Heart left ventricle (tissue), 13 donors: ENCODE results near the gene COL10A1.

Experiments used
- POLR2A ChIP-seq, 2 donors: fragments of 450-650 bp; IDR thresholded peaks; one replicate each; pipeline ENCODE4 v1.6.1; 2017; ENCODE audit warnings: antibody characterized with exemption in 2 of 2, mild to moderate bottlenecking in 2 of 2, moderate library complexity in 2 of 2
- TF ChIP-seq, protein P1 (sequence below), 12 donors: fragments of 200-600 bp; sonication (generic) in 4 of 12; IDR thresholded peaks; one replicate each; pipeline versions ENCODE4 v1.5.0 to v1.8.0; 2018 to 2022; ENCODE audit warnings: antibody characterized with exemption in 12 of 12, mild to moderate bottlenecking in 5 of 12
- donor health status: ischemic (EF 13 %, LVEDD 7.1; RV severe dilation, severe dysfunction).
- donor health status: DM: no; HTN: yes; CAD: no.
- donor health status: DM: no; HTN: no; CAD: no.
- donor health status: ischemic (EF 25% LVEDD 6.9; RV normal size, moderate dysfunction).
- donor health status: ischemic (EF 25% LVEDD 5.7; RV mildly dilated, moderate dysfunction).
- donor health status: ischemic (EF 35%, LVEDD 5.7; RV mildly dilated, moderate dysfunction).
- donor health status: nonischemic (EF 11% LVEDD 7.7; RV severe dilation, severe dysfunction).
- donor health status: DM: yes; HTN: yes; CAD: no.
- donor health status: PGD.
- donor health status: ischemic (EF 29% LVEDD 5.4; RV normal size, mild dysfunction).
- donor health status: nonischemic (EF 23%, LVEDD 6.1; RV moderate dilation, normal function).

DNA sequence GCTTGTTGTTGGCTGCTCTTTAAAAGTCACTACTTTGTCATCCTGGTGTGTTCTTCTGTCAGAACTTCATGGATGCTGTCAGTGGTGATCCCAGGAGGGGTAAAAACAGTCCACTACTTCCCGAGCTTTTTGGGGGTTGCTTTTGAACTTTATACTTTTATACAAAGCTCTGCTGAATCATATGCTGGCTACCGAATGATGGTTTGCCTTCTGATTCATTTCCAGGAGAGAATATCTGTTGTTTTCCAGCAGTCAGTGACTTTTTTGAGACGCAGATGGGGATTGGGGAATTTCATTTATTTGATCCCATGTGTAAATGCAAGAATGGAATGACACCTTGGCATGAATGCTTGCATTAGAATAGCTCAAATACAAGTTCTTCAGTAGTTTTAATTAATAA lies 32.7 kb upstream of the COL10A1 start:
- TF ChIP-seq, protein P1, sequence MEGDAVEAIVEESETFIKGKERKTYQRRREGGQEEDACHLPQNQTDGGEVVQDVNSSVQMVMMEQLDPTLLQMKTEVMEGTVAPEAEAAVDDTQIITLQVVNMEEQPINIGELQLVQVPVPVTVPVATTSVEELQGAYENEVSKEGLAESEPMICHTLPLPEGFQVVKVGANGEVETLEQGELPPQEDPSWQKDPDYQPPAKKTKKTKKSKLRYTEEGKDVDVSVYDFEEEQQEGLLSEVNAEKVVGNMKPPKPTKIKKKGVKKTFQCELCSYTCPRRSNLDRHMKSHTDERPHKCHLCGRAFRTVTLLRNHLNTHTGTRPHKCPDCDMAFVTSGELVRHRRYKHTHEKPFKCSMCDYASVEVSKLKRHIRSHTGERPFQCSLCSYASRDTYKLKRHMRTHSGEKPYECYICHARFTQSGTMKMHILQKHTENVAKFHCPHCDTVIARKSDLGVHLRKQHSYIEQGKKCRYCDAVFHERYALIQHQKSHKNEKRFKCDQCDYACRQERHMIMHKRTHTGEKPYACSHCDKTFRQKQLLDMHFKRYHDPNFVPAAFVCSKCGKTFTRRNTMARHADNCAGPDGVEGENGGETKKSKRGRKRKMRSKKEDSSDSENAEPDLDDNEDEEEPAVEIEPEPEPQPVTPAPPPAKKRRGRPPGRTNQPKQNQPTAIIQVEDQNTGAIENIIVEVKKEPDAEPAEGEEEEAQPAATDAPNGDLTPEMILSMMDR (IDR thresholded peaks at IDR 0.05): no peak
- no peak for TF ChIP-seq POLR2A (IDR thresholded peaks at IDR 0.05)
